Neural cell (in vitro differentiated cells): ENCODE measurements around the gene TRIM68. TPM values are rescaled to one million over a fixed set of nuclear protein-coding genes. Genes with fewer than 3 reads are reported as not detected.

ENCODE experiments used
- H2AFZ ChIP-seq: fragments of 200-600, 300-800 bp; sonication (generic), shearing (Covaris generic); 2 replicates; pipeline ENCODE4 v1.6.0; 2014; ENCODE audit warnings: low read depth, mild to moderate bottlenecking, antibody characterized with exemption, low read length, moderate library complexity
- H3F3A ChIP-seq: fragments of 200-600 bp; shearing (Covaris generic); 2 replicates; pipeline ENCODE4 v1.6.1; 2016; ENCODE audit warnings: mild to moderate bottlenecking, moderate library complexity, mixed read lengths, antibody characterized with exemption, low read length; ENCODE audit not compliant: insufficient read depth, poor library complexity, severe bottlenecking
- H3K27ac ChIP-seq: fragments of 200-600, 300-800 bp; sonication (generic), shearing (Covaris generic); 2 replicates; pipeline ENCODE4 v1.5.1; 2014; ENCODE audit warnings: mild to moderate bottlenecking, low read length, moderate library complexity
- H3K27me3 ChIP-seq: fragments of 300-800, 200-600 bp; sonication (generic), shearing (Covaris generic); 2 replicates; pipeline ENCODE4 v1.6.0; 2014; ENCODE audit warnings: mild to moderate bottlenecking, low read depth, low read length, moderate library complexity; ENCODE audit not compliant: insufficient read depth
- H3K36me3 ChIP-seq: fragments of 300-800, 200-600 bp; sonication (generic), shearing (Covaris generic); 2 replicates; pipeline ENCODE4 v1.5.1; 2014; ENCODE audit warnings: mild to moderate bottlenecking, antibody characterized with exemption, low read length, moderate library complexity; ENCODE audit not compliant: insufficient read depth
- H3K4me2 ChIP-seq: fragments of 300-800, 200-600 bp; sonication (generic), shearing (Covaris generic); 2 replicates; pipeline ENCODE4 v1.6.0; 2014; ENCODE audit warnings: mild to moderate bottlenecking, low read length
- H3K4me3 ChIP-seq: fragments of 300-800, 200-600 bp; sonication (generic), shearing (Covaris generic); 2 replicates; pipeline ENCODE4 v1.5.1; 2014; ENCODE audit warnings: mild to moderate bottlenecking, low read length, moderate library complexity
- H3K79me2 ChIP-seq: fragments of 200-600 bp; shearing (Covaris generic); replicated peaks from 2 replicates; pipeline ENCODE4 v1.6.0; 2014; ENCODE audit warnings: mild to moderate bottlenecking, low read length, moderate library complexity; ENCODE audit not compliant: insufficient read depth
- H3K9ac ChIP-seq: fragments of 300-800, 200-600 bp; sonication (generic), shearing (Covaris generic); 2 replicates; pipeline ENCODE4 v1.6.1; 2016; ENCODE audit warnings: mild to moderate bottlenecking, low read length, mixed read lengths
- H3K9me2 ChIP-seq: fragments of 200-600 bp; shearing (Covaris generic); 2 replicates; pipeline ENCODE4 v1.6.1; 2016; ENCODE audit warnings: mild to moderate bottlenecking, low read length, mixed read lengths; ENCODE audit not compliant: insufficient read depth
- H3K9me3 ChIP-seq: fragments of 200-600, 300-800 bp; sonication (generic), shearing (Covaris generic); 2 replicates; pipeline ENCODE4 v1.6.1; 2016; ENCODE audit warnings: mild to moderate bottlenecking, mixed run types, low read length, moderate library complexity, mixed read lengths
- H4K20me1 ChIP-seq: fragments of 200-600 bp; shearing (Covaris generic); 2 replicates; pipeline ENCODE4 v1.6.1; 2016; ENCODE audit warnings: mild to moderate bottlenecking, mixed run types; ENCODE audit not compliant: insufficient read depth
- EP300 ChIP-seq: fragments of 450-650 bp; conservative IDR thresholded peaks from 2 replicates; pipeline ENCODE4 v1.6.1; 2014; ENCODE audit warnings: antibody characterized with exemption, mild to moderate bottlenecking, moderate library complexity; ENCODE audit not compliant: poor library complexity, severe bottlenecking
- EZH2 ChIP-seq: fragments of 200-600, 300-800 bp; shearing (Covaris generic), sonication (generic); IDR thresholded peaks from 2 replicates; pipeline ENCODE4 v1.6.1; 2014; ENCODE audit warnings: antibody characterized with exemption, low read length, borderline replicate concordance, mild to moderate bottlenecking; ENCODE audit not compliant: insufficient read depth, poor library complexity, severe bottlenecking
- MXI1 ChIP-seq: fragments of 450-650 bp; conservative IDR thresholded peaks from 2 replicates; pipeline ENCODE4 v1.6.1; 2014; ENCODE audit warnings: antibody characterized with exemption, mild to moderate bottlenecking; ENCODE audit not compliant: poor library complexity, severe bottlenecking
- POLR2AphosphoS5 ChIP-seq: IDR thresholded peaks from 2 replicates; pipeline ENCODE4 v1.6.1; 2012
- RAD21 ChIP-seq: fragments of 450-650 bp; conservative IDR thresholded peaks from 2 replicates; pipeline ENCODE4 v1.6.1; 2014; ENCODE audit warnings: antibody characterized with exemption, mild to moderate bottlenecking, moderate library complexity
- SMC3 ChIP-seq: fragments of 450-650 bp; conservative IDR thresholded peaks from 2 replicates; pipeline ENCODE4 v1.6.1; 2014; ENCODE audit warnings: antibody characterized with exemption, mild to moderate bottlenecking, moderate library complexity; ENCODE audit not compliant: poor library complexity
- TAF1 ChIP-seq: IDR thresholded peaks from 2 replicates; pipeline ENCODE4 v1.6.1; 2012; ENCODE audit warnings: low read depth
- polyA plus RNA-seq: library from polyadenylated mRNA; depleted of rRNA; stranded (reverse); fragments of >200 nt; gene quantifications from 2 replicates; pipeline ENCODE4 v1.2.3, GENCODE V29; 2014
- TF ChIP-seq, protein P1 (sequence below): IDR thresholded peaks from 2 replicates; pipeline ENCODE4 v1.6.1; 2012; ENCODE audit warnings: borderline replicate concordance
- TF ChIP-seq, protein P2 (sequence below): fragments of 450-650 bp; IDR thresholded peaks from 2 replicates; pipeline ENCODE4 v1.5.1; 2014; ENCODE audit warnings: antibody characterized with exemption, mild to moderate bottlenecking, moderate library complexity; ENCODE audit not compliant: poor library complexity, severe bottlenecking

The TRIM68 gene
- polyA plus RNA-seq, 1 donor from 2014 or later = 15.3 TPM

DNA sequence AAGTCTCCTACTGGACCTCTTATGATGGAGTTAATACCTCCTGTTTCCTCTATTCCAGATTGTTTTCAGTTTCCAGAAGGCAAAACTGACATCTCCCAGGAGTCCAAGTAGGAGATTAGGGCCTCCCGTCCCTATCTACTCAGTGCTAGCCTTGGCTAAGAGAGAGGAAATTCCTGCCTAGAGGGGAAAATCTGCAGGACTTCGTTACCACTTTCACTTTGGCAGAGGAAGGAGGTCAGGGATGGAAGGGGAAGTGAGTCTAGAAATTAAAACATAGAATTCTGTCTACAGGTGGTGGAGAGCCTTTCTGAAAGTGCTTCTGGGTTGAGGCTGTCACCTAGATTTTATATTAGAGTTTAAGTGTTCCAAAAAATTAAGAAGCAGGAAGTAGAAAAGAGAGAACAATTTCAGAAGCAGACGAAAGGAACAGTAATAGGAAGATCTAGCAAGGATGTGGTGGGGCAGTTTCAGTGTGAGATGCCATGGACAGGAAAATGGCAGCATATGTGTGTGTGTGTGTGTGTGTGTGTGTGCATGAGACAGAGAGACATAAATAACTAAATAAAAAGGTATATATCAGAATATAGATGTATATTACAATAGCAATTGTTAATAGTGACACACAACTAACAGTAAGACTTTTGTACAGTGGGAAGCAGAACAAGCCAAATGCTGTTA is 2.4 kb upstream of the TRIM68 start:
- Histone ChIP-seq H3K9me2 (no peaks in the 10 kb centered on the region), H4K20me1 (no peaks in the 10 kb centered on the region), H3K9ac (no peak overlapping the region), H3K27ac (no peak overlapping the region), H3K9me3 (no peaks in the 10 kb centered on the region), H3K79me2 (no peaks in the 10 kb centered on the region), H3K27me3 (no peaks in the 10 kb centered on the region), H3K4me3 (no peak overlapping the region), H2AFZ (no peak overlapping the region), H3K4me2 (no peak overlapping the region), H3K36me3 (no peaks in the 10 kb centered on the region), H3F3A (peaks cover 6% of the 10 kb centered on the region)
- no peak for TF ChIP-seq TAF1
- no peak for TF ChIP-seq EZH2
- TF ChIP-seq, protein P1, sequence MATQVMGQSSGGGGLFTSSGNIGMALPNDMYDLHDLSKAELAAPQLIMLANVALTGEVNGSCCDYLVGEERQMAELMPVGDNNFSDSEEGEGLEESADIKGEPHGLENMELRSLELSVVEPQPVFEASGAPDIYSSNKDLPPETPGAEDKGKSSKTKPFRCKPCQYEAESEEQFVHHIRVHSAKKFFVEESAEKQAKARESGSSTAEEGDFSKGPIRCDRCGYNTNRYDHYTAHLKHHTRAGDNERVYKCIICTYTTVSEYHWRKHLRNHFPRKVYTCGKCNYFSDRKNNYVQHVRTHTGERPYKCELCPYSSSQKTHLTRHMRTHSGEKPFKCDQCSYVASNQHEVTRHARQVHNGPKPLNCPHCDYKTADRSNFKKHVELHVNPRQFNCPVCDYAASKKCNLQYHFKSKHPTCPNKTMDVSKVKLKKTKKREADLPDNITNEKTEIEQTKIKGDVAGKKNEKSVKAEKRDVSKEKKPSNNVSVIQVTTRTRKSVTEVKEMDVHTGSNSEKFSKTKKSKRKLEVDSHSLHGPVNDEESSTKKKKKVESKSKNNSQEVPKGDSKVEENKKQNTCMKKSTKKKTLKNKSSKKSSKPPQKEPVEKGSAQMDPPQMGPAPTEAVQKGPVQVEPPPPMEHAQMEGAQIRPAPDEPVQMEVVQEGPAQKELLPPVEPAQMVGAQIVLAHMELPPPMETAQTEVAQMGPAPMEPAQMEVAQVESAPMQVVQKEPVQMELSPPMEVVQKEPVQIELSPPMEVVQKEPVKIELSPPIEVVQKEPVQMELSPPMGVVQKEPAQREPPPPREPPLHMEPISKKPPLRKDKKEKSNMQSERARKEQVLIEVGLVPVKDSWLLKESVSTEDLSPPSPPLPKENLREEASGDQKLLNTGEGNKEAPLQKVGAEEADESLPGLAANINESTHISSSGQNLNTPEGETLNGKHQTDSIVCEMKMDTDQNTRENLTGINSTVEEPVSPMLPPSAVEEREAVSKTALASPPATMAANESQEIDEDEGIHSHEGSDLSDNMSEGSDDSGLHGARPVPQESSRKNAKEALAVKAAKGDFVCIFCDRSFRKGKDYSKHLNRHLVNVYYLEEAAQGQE = no peak
- no peak for TF ChIP-seq SMC3
- no peak for TF ChIP-seq EP300

DNA sequence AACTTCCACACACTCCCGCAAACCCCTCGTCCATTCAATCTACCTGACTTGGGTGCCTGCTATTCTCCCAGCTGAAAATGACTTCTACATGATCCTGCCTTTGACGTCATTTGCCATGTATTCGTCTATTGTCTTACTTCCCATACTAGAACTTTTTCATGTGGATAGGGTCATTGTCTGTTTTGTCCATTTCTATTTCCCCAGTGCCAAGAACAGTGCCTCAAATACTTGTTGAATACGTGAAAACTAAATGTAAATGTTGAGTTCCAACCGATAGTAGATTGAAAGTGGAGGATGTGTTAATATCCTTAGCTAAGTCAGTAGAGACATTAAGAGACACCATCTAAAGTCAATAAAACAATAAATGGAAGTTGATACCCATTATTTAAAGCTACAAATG is 935 bp downstream of the TRIM68 start:
- H3K79me2 ChIP-seq = no peaks in the 10 kb centered on the region
- H3K27ac ChIP-seq = no peak overlapping the region
- H3K9me3 ChIP-seq = no peaks in the 10 kb centered on the region
- TF ChIP-seq RAD21 (no peak), SMC3 (no peak), TAF1 (no peak), MXI1 (no peak), EP300 (no peak), EZH2 (no peak), POLR2AphosphoS5 (no peak)
- TF ChIP-seq, protein P1 = no peak
- TF ChIP-seq, protein P2, sequence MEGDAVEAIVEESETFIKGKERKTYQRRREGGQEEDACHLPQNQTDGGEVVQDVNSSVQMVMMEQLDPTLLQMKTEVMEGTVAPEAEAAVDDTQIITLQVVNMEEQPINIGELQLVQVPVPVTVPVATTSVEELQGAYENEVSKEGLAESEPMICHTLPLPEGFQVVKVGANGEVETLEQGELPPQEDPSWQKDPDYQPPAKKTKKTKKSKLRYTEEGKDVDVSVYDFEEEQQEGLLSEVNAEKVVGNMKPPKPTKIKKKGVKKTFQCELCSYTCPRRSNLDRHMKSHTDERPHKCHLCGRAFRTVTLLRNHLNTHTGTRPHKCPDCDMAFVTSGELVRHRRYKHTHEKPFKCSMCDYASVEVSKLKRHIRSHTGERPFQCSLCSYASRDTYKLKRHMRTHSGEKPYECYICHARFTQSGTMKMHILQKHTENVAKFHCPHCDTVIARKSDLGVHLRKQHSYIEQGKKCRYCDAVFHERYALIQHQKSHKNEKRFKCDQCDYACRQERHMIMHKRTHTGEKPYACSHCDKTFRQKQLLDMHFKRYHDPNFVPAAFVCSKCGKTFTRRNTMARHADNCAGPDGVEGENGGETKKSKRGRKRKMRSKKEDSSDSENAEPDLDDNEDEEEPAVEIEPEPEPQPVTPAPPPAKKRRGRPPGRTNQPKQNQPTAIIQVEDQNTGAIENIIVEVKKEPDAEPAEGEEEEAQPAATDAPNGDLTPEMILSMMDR = no peak
- H3K9me2 ChIP-seq = no peaks in the 10 kb centered on the region
- H3K4me3 ChIP-seq = peak overlapping the region; percentile 76
- peak overlapping the region; percentile 69 for H3K9ac ChIP-seq
- H3K4me2 ChIP-seq = peak overlapping the region; percentile 74
- H2AFZ ChIP-seq = peak overlapping the region; percentile 51
- H3F3A ChIP-seq = peaks cover 6% of the 10 kb centered on the region
- H3K27me3 ChIP-seq = no peaks in the 10 kb centered on the region
- H4K20me1 ChIP-seq = no peaks in the 10 kb centered on the region
- H3K36me3 ChIP-seq = no peaks in the 10 kb centered on the region
